Omental fat pad (tissue), 4 donors: ENCODE measurements around the gene PHACTR3. TPM values are rescaled to one million over a fixed set of nuclear protein-coding genes. Genes with fewer than 3 reads are reported as not detected.

Experiments
- ATAC-seq: fragments of 150-250 bp; one replicate; pipeline ENCODE4 v1.9.1; 2016; ENCODE audit warnings: mild to moderate bottlenecking, moderate library complexity; ENCODE audit not compliant: low FRiP score
- DNase-seq: peaks from one replicate; pipeline ENCODE4 v3.0.0-alpha.2; 2019; ENCODE audit warnings: low spot score
- total RNA-seq, 4 donors: library from RNA; depleted of rRNA; stranded (reverse); fragments of >200 nt; gene quantifications; one replicate each; pipeline ENCODE4 v1.1.0, GENCODE V29; 2016
- TF ChIP-seq, protein P1 (sequence below), 3 donors: fragments of 450-650 bp; IDR thresholded peaks; one replicate each; pipeline ENCODE4 v1.5.1; 2016 to 2017; ENCODE audit warnings: antibody characterized with exemption in 3 of 3, mild to moderate bottlenecking in 3 of 3, moderate library complexity in 2 of 3

Gene PHACTR3
- total RNA-seq, 4 donors from 2014 or later: 0.19 to 10.6 (median 1.4) TPM; not detected in 1

DNA sequence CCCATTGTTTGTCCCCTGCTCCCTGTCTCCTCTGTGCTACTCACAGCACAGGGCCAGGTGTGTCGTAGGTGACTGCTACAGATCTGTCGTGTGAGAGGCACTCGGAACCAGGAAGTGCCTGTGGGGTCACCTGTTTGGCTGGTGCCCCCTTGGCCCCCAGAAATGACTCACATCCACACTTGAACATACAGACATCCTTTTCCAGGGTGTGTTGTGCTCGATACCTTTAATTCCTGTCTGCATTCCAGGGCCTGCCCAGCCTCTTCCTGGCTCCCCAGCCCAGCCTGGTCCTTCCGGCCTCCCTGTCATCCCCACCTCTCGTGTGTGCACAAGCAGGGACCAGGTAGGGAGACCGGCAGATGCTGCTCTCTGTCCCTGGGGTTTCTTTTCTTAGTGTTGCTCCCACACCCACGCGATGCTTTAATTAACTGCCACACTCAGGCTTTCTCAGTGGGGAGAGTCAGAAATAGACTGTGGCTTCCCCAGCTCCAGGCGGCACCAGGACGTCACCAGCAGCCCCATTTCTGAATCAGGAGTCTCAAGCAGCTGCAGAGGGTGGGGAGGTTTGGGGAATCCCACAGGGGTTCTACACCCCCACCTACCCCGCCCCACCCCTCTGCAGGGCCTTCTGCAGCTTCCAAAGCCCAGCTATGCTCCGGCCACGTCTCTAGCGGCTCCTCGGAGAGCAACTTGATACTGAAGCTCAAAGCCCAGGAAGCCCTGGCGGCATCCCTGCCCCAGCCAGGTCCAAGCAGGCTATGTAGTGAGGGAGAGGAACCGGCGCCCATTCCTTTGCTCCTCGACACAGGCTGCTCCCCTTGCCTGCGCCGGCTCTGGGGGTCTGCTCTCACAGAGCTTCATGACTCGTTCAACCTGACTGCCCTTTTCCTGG, 226.9 kb downstream of the PHACTR3 start:
- TF ChIP-seq, protein P1, sequence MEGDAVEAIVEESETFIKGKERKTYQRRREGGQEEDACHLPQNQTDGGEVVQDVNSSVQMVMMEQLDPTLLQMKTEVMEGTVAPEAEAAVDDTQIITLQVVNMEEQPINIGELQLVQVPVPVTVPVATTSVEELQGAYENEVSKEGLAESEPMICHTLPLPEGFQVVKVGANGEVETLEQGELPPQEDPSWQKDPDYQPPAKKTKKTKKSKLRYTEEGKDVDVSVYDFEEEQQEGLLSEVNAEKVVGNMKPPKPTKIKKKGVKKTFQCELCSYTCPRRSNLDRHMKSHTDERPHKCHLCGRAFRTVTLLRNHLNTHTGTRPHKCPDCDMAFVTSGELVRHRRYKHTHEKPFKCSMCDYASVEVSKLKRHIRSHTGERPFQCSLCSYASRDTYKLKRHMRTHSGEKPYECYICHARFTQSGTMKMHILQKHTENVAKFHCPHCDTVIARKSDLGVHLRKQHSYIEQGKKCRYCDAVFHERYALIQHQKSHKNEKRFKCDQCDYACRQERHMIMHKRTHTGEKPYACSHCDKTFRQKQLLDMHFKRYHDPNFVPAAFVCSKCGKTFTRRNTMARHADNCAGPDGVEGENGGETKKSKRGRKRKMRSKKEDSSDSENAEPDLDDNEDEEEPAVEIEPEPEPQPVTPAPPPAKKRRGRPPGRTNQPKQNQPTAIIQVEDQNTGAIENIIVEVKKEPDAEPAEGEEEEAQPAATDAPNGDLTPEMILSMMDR (IDR thresholded peaks at IDR 0.05): no peak
- no peak for ATAC-seq
- no peak for DNase-seq

GRCh38 chr20:59831916-59832270, 227.6 kb downstream of the PHACTR3 start:
- no peak for ATAC-seq
- DNase-seq: no peak
- TF ChIP-seq, protein P1 (IDR thresholded peaks at IDR 0.05): no peak

- DNase-seq: no peak
- TF ChIP-seq, protein P1 (IDR thresholded peaks at IDR 0.05): no peak
- no peak for ATAC-seq
Measured at GRCh38 chr20:59832406-59833363, 228.3 kb downstream of the PHACTR3 start.

DNA sequence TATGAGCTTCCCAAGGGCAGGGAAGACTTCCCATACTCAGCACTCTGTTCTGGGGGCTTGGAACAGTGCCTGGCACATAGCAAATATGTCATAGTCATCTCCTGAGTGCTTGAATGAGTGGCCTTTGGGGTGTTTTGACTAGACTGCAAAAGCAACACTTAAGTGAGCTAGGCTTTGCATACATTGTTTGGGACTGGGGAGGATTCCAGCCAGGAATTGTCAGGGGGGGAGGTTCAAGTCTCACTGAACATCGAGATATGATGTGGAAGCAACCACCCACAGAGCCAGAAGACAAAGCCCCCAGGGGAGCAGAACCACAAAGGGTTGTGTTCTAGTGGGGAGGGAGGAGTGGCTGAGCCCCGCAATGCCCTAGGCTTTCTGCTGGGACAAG, 230.7 kb downstream of the PHACTR3 start:
- ATAC-seq (no peak), DNase-seq (no peak)
- TF ChIP-seq, protein P1 (IDR thresholded peaks at IDR 0.05): no peak

- peak; percentile 74 for ATAC-seq
- DNase-seq: no peak
- TF ChIP-seq, protein P1 (IDR thresholded peaks at IDR 0.05): no peak
Measured at GRCh38 chr20:59835448-59836395, 231.4 kb downstream of the PHACTR3 start.

GRCh38 chr20:59836767-59837166, 232.4 kb downstream of the PHACTR3 start:
- no peak for ATAC-seq
- DNase-seq: no peak
- TF ChIP-seq, protein P1 (IDR thresholded peaks at IDR 0.05): no peak
